ENCODE data around the gene SLK.

DNA sequence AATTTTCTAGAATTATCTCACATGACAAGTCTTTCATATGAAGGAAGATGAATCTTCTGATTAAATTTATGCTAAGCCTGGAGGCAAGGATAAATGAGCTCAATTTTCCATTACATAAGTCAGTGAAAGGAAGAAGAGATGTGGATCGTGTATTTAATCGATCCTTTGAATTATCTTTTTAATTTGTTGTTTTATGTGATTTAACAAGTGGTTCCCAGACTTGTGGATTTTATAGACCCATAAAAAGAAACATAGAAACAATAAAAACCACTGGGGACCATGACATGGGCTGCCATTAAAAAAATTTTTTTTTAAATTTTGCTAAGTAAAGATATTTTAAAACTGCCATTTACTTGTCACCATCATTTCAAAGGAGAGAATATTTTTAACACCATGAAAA lies 45.0 kb downstream of the SLK start:
- TF ChIP-seq, protein P1, sequence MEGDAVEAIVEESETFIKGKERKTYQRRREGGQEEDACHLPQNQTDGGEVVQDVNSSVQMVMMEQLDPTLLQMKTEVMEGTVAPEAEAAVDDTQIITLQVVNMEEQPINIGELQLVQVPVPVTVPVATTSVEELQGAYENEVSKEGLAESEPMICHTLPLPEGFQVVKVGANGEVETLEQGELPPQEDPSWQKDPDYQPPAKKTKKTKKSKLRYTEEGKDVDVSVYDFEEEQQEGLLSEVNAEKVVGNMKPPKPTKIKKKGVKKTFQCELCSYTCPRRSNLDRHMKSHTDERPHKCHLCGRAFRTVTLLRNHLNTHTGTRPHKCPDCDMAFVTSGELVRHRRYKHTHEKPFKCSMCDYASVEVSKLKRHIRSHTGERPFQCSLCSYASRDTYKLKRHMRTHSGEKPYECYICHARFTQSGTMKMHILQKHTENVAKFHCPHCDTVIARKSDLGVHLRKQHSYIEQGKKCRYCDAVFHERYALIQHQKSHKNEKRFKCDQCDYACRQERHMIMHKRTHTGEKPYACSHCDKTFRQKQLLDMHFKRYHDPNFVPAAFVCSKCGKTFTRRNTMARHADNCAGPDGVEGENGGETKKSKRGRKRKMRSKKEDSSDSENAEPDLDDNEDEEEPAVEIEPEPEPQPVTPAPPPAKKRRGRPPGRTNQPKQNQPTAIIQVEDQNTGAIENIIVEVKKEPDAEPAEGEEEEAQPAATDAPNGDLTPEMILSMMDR (IDR thresholded peaks at IDR 0.05; ENCODE audit: insufficient read depth, low read length, poor library complexity, severe bottlenecking) = no peak
- no peak for TF ChIP-seq EZH2phosphoT487 (conservative IDR thresholded peaks at IDR 0.05; ENCODE audit: low read length)
